Central memory CD8-positive, alpha-beta T cell (primary cell): ENCODE results near the gene CLIC4.
"Not testable (repeated sequence)": the region's sequence is repeated elsewhere in the genome, so short reads cannot be mapped to it uniquely, and the experiment has no call there.

ENCODE experiments used
- ATAC-seq: fragments of 150-1000 bp; cut with Tn5 transposase; replicated peaks from 2 replicates; pipeline ENCODE4 v1.10.0; 2022; ENCODE audit warnings: mild to moderate bottlenecking, moderate FRiP score, moderate number of reproducible peaks; ENCODE audit not compliant: poor library complexity, severe bottlenecking; ENCODE audit errors: extremely low read depth
- DNase-seq, 2 donors: peaks; one replicate each; pipeline ENCODE4 v3.0.0; 2021; ENCODE audit warnings: low spot score in 2 of 2
- H3K27ac Mint-ChIP-seq: one replicate; pipeline ENCODE4 v1.8.0; 2022; ENCODE audit warnings: low read depth, mild to moderate bottlenecking, moderate library complexity, mixed read lengths
- H3K27me3 Mint-ChIP-seq: one replicate; pipeline ENCODE4 v1.8.0; 2022; ENCODE audit warnings: mixed read lengths
- H3K36me3 Mint-ChIP-seq: one replicate; pipeline ENCODE4 v1.8.0; 2022; ENCODE audit warnings: mild to moderate bottlenecking, moderate library complexity, mixed read lengths; ENCODE audit not compliant: insufficient read depth
- H3K4me1 Mint-ChIP-seq: one replicate; pipeline ENCODE4 v1.8.0; 2022; ENCODE audit warnings: mixed read lengths
- H3K4me3 Mint-ChIP-seq: one replicate; pipeline ENCODE4 v1.8.0; 2022; ENCODE audit warnings: mild to moderate bottlenecking, moderate library complexity, mixed read lengths
- H3K9me3 Mint-ChIP-seq: one replicate; pipeline ENCODE4 v1.8.0; 2022; ENCODE audit warnings: mixed read lengths

Gene CLIC4

GRCh38 chr1:24795236-24795635, 50.0 kb downstream of the CLIC4 start:
- no peak overlapping the region for H3K4me3 Mint-ChIP-seq
- ATAC-seq = no peak
- H3K4me1 Mint-ChIP-seq = no peaks in the 10 kb centered on the region

GRCh38 chr1:24796524-24796923, 51.3 kb downstream of the CLIC4 start:
- H3K27ac Mint-ChIP-seq = no peak overlapping the region
- H3K4me3 Mint-ChIP-seq = no peak overlapping the region
- H3K9me3 Mint-ChIP-seq = no peaks in the 10 kb centered on the region
- DNase-seq = no peak
- ATAC-seq = no peak
- H3K4me1 Mint-ChIP-seq = no peaks in the 10 kb centered on the region
- H3K36me3 Mint-ChIP-seq = peaks cover 2% of the 10 kb centered on the region
- H3K27me3 Mint-ChIP-seq = no peaks in the 10 kb centered on the region

More at GRCh38 chr1:24795236-24795635, 50.0 kb downstream of the CLIC4 start:
- no peak for DNase-seq
- H3K27me3 Mint-ChIP-seq = no peaks in the 10 kb centered on the region
- no peaks in the 10 kb centered on the region for H3K9me3 Mint-ChIP-seq
- H3K36me3 Mint-ChIP-seq = peaks cover 2% of the 10 kb centered on the region
- H3K27ac Mint-ChIP-seq = no peak overlapping the region

DNA sequence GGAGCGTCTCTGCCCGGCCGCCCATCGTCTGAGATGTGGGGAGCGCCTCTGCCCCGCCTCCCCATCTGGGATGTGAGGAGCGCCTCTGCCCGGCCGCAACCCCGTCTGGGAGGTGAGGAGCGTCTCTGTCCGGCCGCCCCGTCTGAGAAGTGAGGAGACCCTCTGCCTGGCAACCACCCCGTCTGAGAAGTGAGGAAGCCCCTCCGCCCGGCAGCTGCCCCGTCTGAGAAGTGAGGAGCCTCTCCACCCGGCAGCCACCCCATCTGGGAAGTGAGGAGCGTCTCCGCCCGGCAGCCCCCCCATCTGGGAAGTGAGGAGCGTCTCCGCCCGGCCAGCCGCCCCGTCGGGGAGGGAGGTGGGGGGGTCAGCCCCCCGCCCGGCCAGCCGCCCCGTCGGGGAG, 54.0 kb downstream of the CLIC4 start:
- not testable (repeated sequence) for H3K36me3 Mint-ChIP-seq, H3K4me1 Mint-ChIP-seq, H3K27ac Mint-ChIP-seq, H3K9me3 Mint-ChIP-seq, DNase-seq, H3K4me3 Mint-ChIP-seq, H3K27me3 Mint-ChIP-seq, ATAC-seq

DNA sequence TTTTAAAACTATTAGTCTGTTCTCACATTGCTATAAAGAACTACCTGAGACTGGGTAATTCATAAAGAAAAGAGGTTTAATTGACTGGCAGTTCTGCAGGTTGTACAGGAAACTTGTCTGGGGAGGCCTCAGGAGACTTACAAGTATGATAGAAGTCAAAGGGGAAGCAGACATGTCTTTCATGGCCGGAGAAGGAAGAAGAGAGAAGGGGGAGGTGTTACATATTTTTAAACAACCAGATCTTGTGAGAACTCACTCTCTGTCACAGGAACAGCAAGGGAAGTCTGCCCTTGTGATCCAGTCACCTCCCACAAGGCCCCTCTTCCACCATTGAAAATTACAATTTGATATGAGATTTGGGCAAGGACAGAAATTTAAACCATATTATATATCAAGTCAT, 55.9 kb downstream of the CLIC4 start:
- peaks cover 2% of the 10 kb centered on the region for H3K36me3 Mint-ChIP-seq
- no peak for DNase-seq
- no peaks in the 10 kb centered on the region for H3K4me1 Mint-ChIP-seq
- H3K4me3 Mint-ChIP-seq = no peak overlapping the region
- H3K27me3 Mint-ChIP-seq = no peaks in the 10 kb centered on the region
- H3K27ac Mint-ChIP-seq = no peak overlapping the region
- ATAC-seq = no peak
- H3K9me3 Mint-ChIP-seq = no peaks in the 10 kb centered on the region

GRCh38 chr1:24803220-24803619, 58.0 kb downstream of the CLIC4 start:
- no peak overlapping the region for H3K4me3 Mint-ChIP-seq
- H3K4me1 Mint-ChIP-seq = no peaks in the 10 kb centered on the region
- H3K36me3 Mint-ChIP-seq = no peaks in the 10 kb centered on the region
- ATAC-seq (no peak), DNase-seq (no peak)
- H3K27ac Mint-ChIP-seq = no peak overlapping the region
- no peaks in the 10 kb centered on the region for H3K27me3 Mint-ChIP-seq
- H3K9me3 Mint-ChIP-seq = no peaks in the 10 kb centered on the region

DNA sequence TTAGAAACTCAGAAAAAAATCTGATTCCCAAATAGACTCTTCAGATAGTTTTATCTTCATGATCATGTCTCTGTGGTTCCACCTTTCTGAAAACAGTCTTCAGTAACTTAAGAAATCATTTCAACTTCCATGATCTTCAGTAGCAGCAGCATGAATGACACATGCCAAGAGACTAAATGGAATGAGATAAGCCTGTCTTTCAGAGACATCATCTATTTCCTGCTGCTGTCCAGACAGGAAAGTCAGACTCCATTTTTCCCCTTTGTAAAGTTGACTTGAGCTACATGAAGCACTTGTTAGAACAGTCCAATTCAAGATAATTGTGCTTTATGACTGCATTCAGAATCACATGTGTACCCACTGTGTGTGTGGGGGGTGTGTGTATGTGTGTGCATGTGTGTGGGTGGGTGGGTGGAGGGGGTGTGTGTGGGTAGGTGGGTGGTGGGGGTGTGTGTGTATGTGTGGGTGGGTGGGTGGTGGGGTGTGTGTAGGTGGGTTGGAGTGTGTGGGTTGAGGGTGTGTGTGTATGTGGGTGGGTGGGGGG, 58.8 kb downstream of the CLIC4 start:
- Mint-ChIP-seq H3K27me3 (no peaks in the 10 kb centered on the region), H3K36me3 (no peaks in the 10 kb centered on the region), H3K9me3 (no peaks in the 10 kb centered on the region), H3K4me3 (no peak overlapping the region), H3K4me1 (no peaks in the 10 kb centered on the region), H3K27ac (no peak overlapping the region)
- DNase-seq = no peak
- ATAC-seq = no peak

DNA sequence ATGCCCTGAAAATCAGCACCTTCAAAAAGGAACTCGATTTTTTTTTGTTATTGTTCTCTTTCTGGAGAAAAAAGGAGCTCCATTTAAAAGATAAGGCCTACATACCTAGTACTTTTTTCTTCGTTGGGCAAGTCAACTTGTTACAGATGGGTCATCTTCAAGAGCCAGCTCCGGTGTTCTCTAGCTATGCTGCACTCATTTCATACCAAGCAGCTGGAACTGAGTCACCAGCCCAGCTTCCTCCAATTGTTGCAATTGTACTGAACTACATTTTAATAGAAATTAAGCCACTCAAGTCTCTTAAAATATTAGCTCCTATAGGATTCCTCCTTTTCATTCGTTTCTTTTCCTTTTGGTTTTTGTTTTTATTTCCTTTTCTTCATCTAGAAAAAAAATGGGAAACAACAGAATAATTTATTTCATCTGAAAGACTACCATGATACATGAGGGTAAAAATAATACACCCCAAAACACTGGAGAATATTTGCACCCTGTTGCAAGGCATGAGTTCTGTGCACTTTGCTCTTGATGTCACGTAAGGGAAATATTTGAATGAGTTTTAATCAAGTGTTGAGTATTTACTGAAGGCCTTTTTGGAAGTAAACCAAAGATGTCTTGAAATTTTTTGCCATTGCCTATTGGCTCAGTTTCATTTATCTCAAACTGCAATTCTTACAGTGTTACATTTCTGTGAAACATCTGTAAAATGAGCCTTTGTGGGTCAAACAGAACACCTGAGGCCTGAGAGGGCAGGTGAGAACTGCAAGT, 60.5 kb downstream of the CLIC4 start:
- no peaks in the 10 kb centered on the region for H3K36me3 Mint-ChIP-seq
- H3K27me3 Mint-ChIP-seq = no peaks in the 10 kb centered on the region
- H3K9me3 Mint-ChIP-seq = no peaks in the 10 kb centered on the region
- no peak overlapping the region for H3K27ac Mint-ChIP-seq
- ATAC-seq (no peak), DNase-seq (no peak)
- H3K4me1 Mint-ChIP-seq = no peaks in the 10 kb centered on the region
- H3K4me3 Mint-ChIP-seq = no peak overlapping the region

GRCh38 chr1:24806588-24806987, 61.3 kb downstream of the CLIC4 start:
- H3K27ac Mint-ChIP-seq = no peak overlapping the region
- no peaks in the 10 kb centered on the region for H3K4me1 Mint-ChIP-seq

DNA sequence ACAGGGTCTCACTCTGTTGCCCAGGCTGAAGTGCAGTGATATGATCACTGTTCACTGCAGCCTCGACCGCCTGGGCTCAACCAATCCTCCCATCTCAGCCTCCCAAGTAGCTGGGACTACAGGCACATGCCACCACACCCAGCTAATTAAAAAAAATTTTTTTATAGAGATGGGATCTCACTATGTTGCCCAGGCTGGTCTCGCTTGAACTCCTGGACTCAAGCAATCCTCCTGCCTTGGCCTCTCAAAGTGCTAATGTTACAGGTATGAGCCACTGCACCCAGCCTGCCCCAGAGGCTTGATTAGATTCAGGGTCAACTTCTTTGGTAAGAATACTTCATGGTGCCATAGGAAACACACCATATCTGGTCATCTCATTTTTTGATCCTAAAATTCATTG, 66.2 kb downstream of the CLIC4 start:
- H3K9me3 Mint-ChIP-seq, H3K4me3 Mint-ChIP-seq, H3K4me1 Mint-ChIP-seq, H3K36me3 Mint-ChIP-seq, ATAC-seq, DNase-seq, H3K27ac Mint-ChIP-seq: not testable (repeated sequence)
- peaks cover 14% of the 10 kb centered on the region for H3K27me3 Mint-ChIP-seq

More at GRCh38 chr1:24806588-24806987, 61.3 kb downstream of the CLIC4 start:
- DNase-seq (no peak), ATAC-seq (no peak)
- H3K27me3 Mint-ChIP-seq = no peaks in the 10 kb centered on the region
- no peak overlapping the region for H3K4me3 Mint-ChIP-seq
- H3K36me3 Mint-ChIP-seq = no peaks in the 10 kb centered on the region
- H3K9me3 Mint-ChIP-seq = no peaks in the 10 kb centered on the region

- DNase-seq, H3K9me3 Mint-ChIP-seq, H3K36me3 Mint-ChIP-seq, ATAC-seq, H3K4me3 Mint-ChIP-seq, H3K27ac Mint-ChIP-seq, H3K4me1 Mint-ChIP-seq: not testable (repeated sequence)
- peaks cover 12% of the 10 kb centered on the region for H3K27me3 Mint-ChIP-seq
These were observed 75.0 kb downstream of the CLIC4 start for GRCh38 chr1:24820221-24820620.

DNA sequence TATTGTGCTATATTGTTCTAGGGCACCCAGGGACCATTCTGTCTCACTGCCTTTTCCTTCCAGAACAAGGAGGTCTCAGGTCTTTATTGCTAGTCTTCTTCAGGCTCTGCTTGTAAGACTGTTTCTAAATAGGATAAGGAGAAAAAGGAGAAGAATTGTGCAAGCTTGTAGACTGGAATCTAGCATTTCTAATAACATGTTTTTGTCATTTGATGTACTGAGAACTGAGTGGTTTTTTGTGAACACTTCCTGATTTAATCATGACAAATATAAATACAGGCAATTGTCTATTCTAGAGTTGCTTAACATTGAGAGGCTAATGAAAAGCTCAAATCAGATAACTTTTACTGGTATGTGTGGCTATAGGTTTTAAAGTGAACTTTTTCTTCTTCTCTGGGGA, 77.6 kb downstream of the CLIC4 start:
- H3K4me3 Mint-ChIP-seq = no peak overlapping the region
- H3K36me3 Mint-ChIP-seq = no peaks in the 10 kb centered on the region
- ATAC-seq (no peak), DNase-seq (no peak)
- H3K27me3 Mint-ChIP-seq = peaks cover 12% of the 10 kb centered on the region
- H3K9me3 Mint-ChIP-seq = no peaks in the 10 kb centered on the region
- H3K27ac Mint-ChIP-seq = no peak overlapping the region
- no peaks in the 10 kb centered on the region for H3K4me1 Mint-ChIP-seq

- H3K4me1 Mint-ChIP-seq, H3K36me3 Mint-ChIP-seq, ATAC-seq, H3K27ac Mint-ChIP-seq, H3K9me3 Mint-ChIP-seq, DNase-seq, H3K4me3 Mint-ChIP-seq: not testable (repeated sequence)
- peaks cover 12% of the 10 kb centered on the region for H3K27me3 Mint-ChIP-seq
These were observed 78.2 kb downstream of the CLIC4 start for GRCh38 chr1:24823486-24823885.

GRCh38 chr1:24825174-24825573, 79.9 kb downstream of the CLIC4 start:
- H3K9me3 Mint-ChIP-seq = no peaks in the 10 kb centered on the region
- no peak for ATAC-seq
- H3K27me3 Mint-ChIP-seq = peaks cover 12% of the 10 kb centered on the region
- H3K4me1 Mint-ChIP-seq = no peaks in the 10 kb centered on the region
- no peaks in the 10 kb centered on the region for H3K36me3 Mint-ChIP-seq
- DNase-seq = no peak
- H3K4me3 Mint-ChIP-seq = no peak overlapping the region
- H3K27ac Mint-ChIP-seq = no peak overlapping the region
